Measurements from ENCODE around the gene PLXNA4. TPM values are rescaled to one million over a fixed set of nuclear protein-coding genes. Genes with fewer than 3 reads are reported as not detected.

Gene PLXNA4
- total RNA-seq, 1 donor from 2014 or later: 5.2 TPM

DNA sequence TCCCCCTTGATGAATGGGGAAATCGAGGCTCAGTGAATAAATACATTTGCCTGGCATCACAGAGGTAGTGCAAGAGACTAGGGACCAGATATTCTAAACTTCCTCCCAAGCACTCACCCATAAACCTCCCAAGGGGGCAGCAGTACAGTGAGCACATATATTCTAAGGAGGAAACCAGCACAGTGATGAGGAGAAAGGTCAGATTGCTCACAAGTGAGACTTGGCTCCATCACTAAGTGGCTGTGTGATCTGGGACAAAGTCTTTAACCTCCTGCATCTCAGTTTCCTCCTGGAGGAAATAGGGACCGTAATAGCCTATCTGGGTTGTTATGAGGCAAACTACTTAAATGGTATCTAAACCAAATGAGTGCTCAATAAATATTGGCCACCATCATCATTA is 4.3 kb downstream of the PLXNA4 start:
- TF ChIP-seq, protein P1, sequence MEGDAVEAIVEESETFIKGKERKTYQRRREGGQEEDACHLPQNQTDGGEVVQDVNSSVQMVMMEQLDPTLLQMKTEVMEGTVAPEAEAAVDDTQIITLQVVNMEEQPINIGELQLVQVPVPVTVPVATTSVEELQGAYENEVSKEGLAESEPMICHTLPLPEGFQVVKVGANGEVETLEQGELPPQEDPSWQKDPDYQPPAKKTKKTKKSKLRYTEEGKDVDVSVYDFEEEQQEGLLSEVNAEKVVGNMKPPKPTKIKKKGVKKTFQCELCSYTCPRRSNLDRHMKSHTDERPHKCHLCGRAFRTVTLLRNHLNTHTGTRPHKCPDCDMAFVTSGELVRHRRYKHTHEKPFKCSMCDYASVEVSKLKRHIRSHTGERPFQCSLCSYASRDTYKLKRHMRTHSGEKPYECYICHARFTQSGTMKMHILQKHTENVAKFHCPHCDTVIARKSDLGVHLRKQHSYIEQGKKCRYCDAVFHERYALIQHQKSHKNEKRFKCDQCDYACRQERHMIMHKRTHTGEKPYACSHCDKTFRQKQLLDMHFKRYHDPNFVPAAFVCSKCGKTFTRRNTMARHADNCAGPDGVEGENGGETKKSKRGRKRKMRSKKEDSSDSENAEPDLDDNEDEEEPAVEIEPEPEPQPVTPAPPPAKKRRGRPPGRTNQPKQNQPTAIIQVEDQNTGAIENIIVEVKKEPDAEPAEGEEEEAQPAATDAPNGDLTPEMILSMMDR (IDR thresholded peaks at IDR 0.05; ENCODE audit: unreplicated experiment): no peak
- Mint-ChIP-seq H3K27me3 (ENCODE audit: low read depth) (peaks cover 95% of the 10 kb centered on the region), H3K9me3 (no peaks in the 10 kb centered on the region), H3K36me3 (no peaks in the 10 kb centered on the region), H3K4me3 (no peak overlapping the region), H3K27ac (no peak overlapping the region), H3K4me1 (peaks cover 14% of the 10 kb centered on the region)
- no peak for DNase-seq (ENCODE audit: low spot score in 2 of 2, unreplicated experiment in 2 of 2)

DNA sequence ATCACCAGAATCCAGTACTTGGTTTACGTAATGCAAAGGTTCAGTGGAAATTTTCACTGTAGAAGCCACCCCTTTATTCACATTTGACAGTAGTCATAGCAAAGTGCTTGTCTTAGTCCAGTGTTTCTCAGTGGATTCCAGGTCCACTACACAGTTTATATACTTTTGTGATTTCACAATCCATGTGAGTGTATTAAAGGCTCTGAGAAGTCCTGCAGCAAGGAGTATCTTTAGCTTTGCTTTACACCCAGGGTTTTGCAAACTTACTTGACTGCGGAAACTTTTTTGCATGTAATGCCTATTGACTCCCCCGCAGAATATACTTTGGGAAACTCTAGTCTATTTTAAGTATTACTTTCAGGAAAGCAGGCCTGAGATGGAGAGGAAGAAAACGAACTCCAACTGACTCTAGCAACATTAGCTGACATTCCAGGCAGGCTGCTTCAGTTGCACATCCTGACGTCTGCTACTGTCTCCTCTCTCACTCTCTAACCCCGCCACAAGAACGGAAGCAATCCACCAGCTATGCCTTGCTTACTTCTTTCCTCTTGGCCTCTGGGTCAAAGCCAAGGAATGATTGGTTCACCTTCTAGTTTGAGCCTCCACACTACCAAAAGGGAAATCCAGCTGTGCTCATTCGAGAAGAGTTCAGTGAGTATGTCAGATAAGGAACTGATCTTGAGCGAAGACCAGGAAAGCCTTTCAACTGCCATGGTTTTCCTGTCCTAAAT is 6.2 kb downstream of the PLXNA4 start:
- Mint-ChIP-seq H3K27ac (no peak overlapping the region), H3K36me3 (no peaks in the 10 kb centered on the region), H3K9me3 (no peaks in the 10 kb centered on the region), H3K27me3 (ENCODE audit: low read depth) (peaks cover 100% of the 10 kb centered on the region), H3K4me1 (peaks cover 2% of the 10 kb centered on the region), H3K4me3 (no peak overlapping the region)
- DNase-seq (ENCODE audit: low spot score in 2 of 2, unreplicated experiment in 2 of 2): no peak
- TF ChIP-seq, protein P1 (IDR thresholded peaks at IDR 0.05; ENCODE audit: unreplicated experiment): no peak

DNA sequence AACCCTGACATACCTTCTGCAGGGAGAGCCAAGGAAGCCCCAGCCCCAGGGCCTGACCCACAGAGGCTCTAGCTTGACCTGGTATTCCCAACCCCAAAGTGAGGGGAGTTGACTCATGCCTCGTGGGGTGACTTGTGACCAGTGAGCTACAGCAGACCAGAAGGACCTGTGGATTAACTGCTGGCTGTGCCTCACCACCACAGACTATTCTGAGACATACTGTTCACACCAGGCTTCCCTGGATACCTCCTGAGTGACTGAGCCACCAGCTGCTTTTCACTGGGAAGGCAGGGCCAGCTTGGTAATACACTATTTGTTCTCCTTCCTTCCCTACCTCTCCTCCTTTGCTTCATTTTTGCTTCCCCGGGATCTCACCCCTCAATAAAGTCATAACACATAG is 7.3 kb downstream of the PLXNA4 start:
- Mint-ChIP-seq H3K9me3 (no peaks in the 10 kb centered on the region), H3K27me3 (ENCODE audit: low read depth) (peaks cover 100% of the 10 kb centered on the region), H3K4me1 (no peaks in the 10 kb centered on the region), H3K4me3 (no peak overlapping the region), H3K27ac (no peak overlapping the region), H3K36me3 (peaks cover 2% of the 10 kb centered on the region)
- no peak for DNase-seq (ENCODE audit: low spot score in 2 of 2, unreplicated experiment in 2 of 2)
- TF ChIP-seq, protein P1 (IDR thresholded peaks at IDR 0.05; ENCODE audit: unreplicated experiment): no peak

DNA sequence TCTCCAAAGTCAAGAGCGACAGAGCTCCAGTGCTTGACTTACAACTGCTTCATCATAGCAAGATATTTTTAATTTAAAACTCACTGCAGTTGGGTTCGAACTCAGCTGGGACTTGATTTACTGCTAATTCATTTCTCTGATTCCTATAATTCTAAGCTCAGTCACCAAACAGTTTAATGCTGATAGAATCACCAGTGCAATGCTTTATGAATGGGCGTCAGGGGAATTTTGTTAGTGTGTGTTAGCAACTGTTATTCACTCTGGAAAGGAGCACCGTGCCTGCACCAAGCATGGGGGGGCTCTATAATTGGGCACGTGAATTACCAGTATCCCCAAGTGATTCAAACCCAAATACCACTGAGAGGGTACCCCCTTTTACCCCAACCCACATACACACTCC is 10.4 kb downstream of the PLXNA4 start:
- no peak overlapping the region for H3K27ac Mint-ChIP-seq
- DNase-seq (ENCODE audit: low spot score in 2 of 2, unreplicated experiment in 2 of 2): no peak
- no peaks in the 10 kb centered on the region for H3K4me1 Mint-ChIP-seq
- TF ChIP-seq, protein P1 (IDR thresholded peaks at IDR 0.05; ENCODE audit: unreplicated experiment): no peak
- H3K36me3 Mint-ChIP-seq: peaks cover 2% of the 10 kb centered on the region
- H3K27me3 Mint-ChIP-seq (ENCODE audit: low read depth): peaks cover 92% of the 10 kb centered on the region
- no peaks in the 10 kb centered on the region for H3K9me3 Mint-ChIP-seq
- H3K4me3 Mint-ChIP-seq: no peak overlapping the region

DNA sequence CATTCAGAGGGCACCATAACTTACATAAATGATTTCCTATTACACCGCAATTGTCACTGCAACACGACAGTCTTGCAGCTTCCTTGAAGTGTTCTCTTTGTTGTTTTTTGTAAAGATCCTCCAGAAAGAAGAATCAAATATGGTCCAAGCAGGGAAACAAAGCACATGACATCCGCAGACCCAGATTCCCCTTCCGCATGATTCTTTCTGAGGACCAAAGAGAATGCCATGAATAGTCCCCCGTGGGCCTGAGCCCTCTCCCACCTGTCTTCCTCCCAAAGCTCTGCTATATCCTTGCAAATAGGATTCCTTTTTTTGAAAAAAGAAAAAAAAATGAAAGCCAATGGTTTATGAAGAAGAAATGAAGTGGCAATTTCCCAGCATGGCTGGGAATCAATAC is 10.8 kb downstream of the PLXNA4 start:
- peaks cover 2% of the 10 kb centered on the region for H3K36me3 Mint-ChIP-seq
- no peaks in the 10 kb centered on the region for H3K9me3 Mint-ChIP-seq
- DNase-seq (ENCODE audit: low spot score in 2 of 2, unreplicated experiment in 2 of 2): no peak
- no peak overlapping the region for H3K4me3 Mint-ChIP-seq
- no peaks in the 10 kb centered on the region for H3K4me1 Mint-ChIP-seq
- H3K27ac Mint-ChIP-seq: no peak overlapping the region
- H3K27me3 Mint-ChIP-seq (ENCODE audit: low read depth): peaks cover 92% of the 10 kb centered on the region
- TF ChIP-seq, protein P1 (IDR thresholded peaks at IDR 0.05; ENCODE audit: unreplicated experiment): no peak
